ENCODE data around the gene CRYBG2.

CRYBG2 gene

DNA sequence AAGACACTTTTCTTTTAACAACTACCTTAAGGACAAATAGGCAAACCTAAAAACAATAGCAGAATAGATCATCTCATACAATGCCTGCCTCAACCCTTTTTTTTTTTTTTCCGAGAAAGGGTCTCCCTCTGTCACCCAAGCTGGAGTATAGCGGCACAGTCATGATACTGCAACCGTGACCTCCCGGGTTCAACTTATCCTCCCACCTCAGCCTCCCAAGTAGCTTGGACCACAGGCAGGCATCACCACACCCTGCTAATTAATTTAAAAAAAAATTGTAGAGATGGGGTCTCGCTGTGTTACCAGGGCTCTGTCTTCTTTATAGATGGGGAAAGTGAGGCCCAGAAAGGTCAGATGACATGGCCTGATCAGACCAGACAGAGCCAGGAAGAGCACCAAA is 66.1 kb downstream of the CRYBG2 start:
- ATAC-seq: no peak
- TF ChIP-seq, protein P1, sequence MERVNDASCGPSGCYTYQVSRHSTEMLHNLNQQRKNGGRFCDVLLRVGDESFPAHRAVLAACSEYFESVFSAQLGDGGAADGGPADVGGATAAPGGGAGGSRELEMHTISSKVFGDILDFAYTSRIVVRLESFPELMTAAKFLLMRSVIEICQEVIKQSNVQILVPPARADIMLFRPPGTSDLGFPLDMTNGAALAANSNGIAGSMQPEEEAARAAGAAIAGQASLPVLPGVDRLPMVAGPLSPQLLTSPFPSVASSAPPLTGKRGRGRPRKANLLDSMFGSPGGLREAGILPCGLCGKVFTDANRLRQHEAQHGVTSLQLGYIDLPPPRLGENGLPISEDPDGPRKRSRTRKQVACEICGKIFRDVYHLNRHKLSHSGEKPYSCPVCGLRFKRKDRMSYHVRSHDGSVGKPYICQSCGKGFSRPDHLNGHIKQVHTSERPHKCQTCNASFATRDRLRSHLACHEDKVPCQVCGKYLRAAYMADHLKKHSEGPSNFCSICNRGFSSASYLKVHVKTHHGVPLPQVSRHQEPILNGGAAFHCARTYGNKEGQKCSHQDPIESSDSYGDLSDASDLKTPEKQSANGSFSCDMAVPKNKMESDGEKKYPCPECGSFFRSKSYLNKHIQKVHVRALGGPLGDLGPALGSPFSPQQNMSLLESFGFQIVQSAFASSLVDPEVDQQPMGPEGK (CRISPR knock-in tag; IDR thresholded peaks at IDR 0.05; ENCODE audit: borderline replicate concordance): no peak
- TF ChIP-seq ISL1 (CRISPR knock-in tag; IDR thresholded peaks at IDR 0.05) (no peak), PPARA (CRISPR knock-in tag; IDR thresholded peaks at IDR 0.05; ENCODE audit: borderline replicate concordance) (no peak)

GRCh38 chr1:26287033-26287711 is 66.8 kb downstream of the CRYBG2 start:
- ATAC-seq: no peak
- TF ChIP-seq PPARA (CRISPR knock-in tag; IDR thresholded peaks at IDR 0.05; ENCODE audit: borderline replicate concordance) (no peak), CSDC2 (CRISPR knock-in tag; IDR thresholded peaks at IDR 0.05) (no peak), ZC3H10 (CRISPR knock-in tag; IDR thresholded peaks at IDR 0.05) (no peak), ARNTL (CRISPR knock-in tag; IDR thresholded peaks at IDR 0.05; ENCODE audit: borderline replicate concordance, low read depth) (no peak), BACH2 (CRISPR knock-in tag; IDR thresholded peaks at IDR 0.05; ENCODE audit: borderline replicate concordance) (no peak), TCF4 (CRISPR knock-in tag; IDR thresholded peaks at IDR 0.05; ENCODE audit: borderline replicate concordance) (no peak), ZNF70 (CRISPR knock-in tag; IDR thresholded peaks at IDR 0.05) (no peak), RARB (CRISPR knock-in tag; IDR thresholded peaks at IDR 0.05) (no peak), ZFP30 (CRISPR knock-in tag; IDR thresholded peaks at IDR 0.05) (no peak), TOX (CRISPR knock-in tag; IDR thresholded peaks at IDR 0.05; ENCODE audit: borderline replicate concordance) (no peak), TSHZ2 (CRISPR knock-in tag; IDR thresholded peaks at IDR 0.05) (no peak), ZNF565 (CRISPR knock-in tag; conservative IDR thresholded peaks at IDR 0.05; ENCODE audit: low read depth) (no peak), ZNF8 (CRISPR knock-in tag; IDR thresholded peaks at IDR 0.05) (no peak)
- TF ChIP-seq, protein P1 (CRISPR knock-in tag; IDR thresholded peaks at IDR 0.05; ENCODE audit: borderline replicate concordance): no peak
- TF ChIP-seq, protein P2, sequence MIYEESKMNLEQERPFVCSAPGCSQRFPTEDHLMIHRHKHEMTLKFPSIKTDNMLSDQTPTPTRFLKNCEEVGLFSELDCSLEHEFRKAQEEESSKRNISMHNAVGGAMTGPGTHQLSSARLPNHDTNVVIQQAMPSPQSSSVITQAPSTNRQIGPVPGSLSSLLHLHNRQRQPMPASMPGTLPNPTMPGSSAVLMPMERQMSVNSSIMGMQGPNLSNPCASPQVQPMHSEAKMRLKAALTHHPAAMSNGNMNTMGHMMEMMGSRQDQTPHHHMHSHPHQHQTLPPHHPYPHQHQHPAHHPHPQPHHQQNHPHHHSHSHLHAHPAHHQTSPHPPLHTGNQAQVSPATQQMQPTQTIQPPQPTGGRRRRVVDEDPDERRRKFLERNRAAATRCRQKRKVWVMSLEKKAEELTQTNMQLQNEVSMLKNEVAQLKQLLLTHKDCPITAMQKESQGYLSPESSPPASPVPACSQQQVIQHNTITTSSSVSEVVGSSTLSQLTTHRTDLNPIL (CRISPR knock-in tag; IDR thresholded peaks at IDR 0.05; ENCODE audit: low read depth): no peak

- TF ChIP-seq, protein P1 (CRISPR knock-in tag; IDR thresholded peaks at IDR 0.05; ENCODE audit: borderline replicate concordance): no peak
- no peak for TF ChIP-seq ZFP3 (CRISPR knock-in tag; IDR thresholded peaks at IDR 0.05)
- TF ChIP-seq ZNF70 (CRISPR knock-in tag; IDR thresholded peaks at IDR 0.05): no peak
- no peak for TF ChIP-seq ZNF565 (CRISPR knock-in tag; conservative IDR thresholded peaks at IDR 0.05; ENCODE audit: low read depth)
- TF ChIP-seq ZFP30 (CRISPR knock-in tag; IDR thresholded peaks at IDR 0.05): no peak
- TF ChIP-seq RARB (CRISPR knock-in tag; IDR thresholded peaks at IDR 0.05): no peak
- no peak for TF ChIP-seq OSR1 (CRISPR knock-in tag; IDR thresholded peaks at IDR 0.05)
- TF ChIP-seq POU6F1 (CRISPR knock-in tag; IDR thresholded peaks at IDR 0.05; ENCODE audit: borderline replicate concordance, low read depth): no peak
- no peak for TF ChIP-seq BACH2 (CRISPR knock-in tag; IDR thresholded peaks at IDR 0.05; ENCODE audit: borderline replicate concordance)
- no peak for TF ChIP-seq ESRRG (CRISPR knock-in tag; IDR thresholded peaks at IDR 0.05)
- no peak for TF ChIP-seq GLIS3 (CRISPR knock-in tag; IDR thresholded peaks at IDR 0.05)
- no peak for ATAC-seq
These were observed 67.9 kb downstream of the CRYBG2 start for GRCh38 chr1:26286064-26286416.

All from SK-N-SH treated with all-trans-retinoic acid at 6 μM for 48 hours (cell line).